ENCODE measurements around the gene PTPRG.
"Not testable (repeated sequence)": the region's sequence is repeated elsewhere in the genome, so short reads cannot be mapped to it uniquely, and the experiment has no call there.

The PTPRG gene

DNA sequence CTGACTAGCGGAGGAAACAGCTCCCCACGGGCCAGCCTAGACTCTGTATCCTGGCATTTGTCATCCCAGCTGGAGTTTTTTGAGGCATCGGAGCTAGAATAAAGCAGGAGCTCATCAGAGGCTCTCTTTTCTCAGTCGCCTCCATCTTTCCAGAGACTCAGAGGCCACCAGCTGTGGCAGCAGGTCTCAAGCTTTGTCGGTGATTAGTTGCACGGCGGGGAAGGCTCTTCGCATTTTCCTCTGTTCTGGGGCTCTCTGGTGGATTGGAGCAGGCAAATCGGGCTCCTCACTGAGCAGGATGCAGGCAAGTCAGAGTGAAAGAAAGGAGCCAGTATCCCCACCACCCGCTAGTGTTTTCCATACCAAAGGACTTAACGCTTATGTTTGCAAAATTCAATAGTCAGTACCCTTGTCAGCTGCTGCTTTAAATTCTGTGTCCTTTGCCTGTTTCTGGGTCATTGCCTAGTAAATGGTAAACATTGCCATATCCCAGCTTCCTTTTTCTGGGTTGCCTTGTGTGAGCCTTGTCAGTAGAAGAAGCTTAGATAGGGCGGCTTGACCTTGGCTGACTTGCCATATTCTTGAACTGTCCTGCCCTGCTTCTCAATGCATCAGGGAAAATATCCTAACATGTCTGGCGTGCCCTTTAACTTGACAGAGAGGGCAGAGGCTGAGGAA, 127.1 kb downstream of the PTPRG start:
- DNase-seq = no peak

DNA sequence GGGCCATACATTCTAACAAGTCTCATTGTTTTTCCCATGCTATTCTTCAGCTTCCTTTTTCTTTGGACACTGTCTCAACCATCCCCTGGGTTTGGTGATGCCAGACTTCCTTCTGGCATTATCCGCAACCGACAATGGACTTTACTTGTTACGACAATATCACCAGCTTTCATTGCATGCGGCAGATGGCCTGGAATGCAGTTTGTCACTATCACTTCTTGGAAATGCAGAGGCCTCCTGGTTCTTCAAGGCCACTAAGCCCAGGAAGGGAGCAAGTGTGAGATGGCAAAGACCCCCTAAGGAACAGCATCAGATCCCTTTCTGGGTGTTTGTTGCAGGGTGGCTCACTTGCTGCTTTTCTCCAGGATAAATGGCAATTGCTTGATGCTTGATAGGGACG, 128.6 kb downstream of the PTPRG start:
- DNase-seq = no peak

DNA sequence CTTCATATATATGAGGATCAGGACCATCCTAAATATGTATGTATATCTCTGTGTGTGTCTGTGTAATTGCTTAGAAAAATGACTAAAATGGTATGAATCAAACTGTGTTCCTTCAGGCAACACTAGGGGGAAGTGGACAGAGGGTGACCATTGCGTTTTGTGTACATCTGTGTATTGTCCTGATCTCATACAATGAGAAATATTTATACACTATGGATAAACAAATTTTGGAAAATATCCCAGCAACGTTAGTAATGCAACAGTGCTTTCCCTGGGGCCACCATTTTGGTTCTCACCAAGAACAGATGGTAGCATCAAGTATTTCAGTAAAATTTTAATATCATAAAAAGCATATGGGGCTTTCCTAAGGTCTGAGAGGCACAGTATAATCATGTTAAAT, 130.1 kb downstream of the PTPRG start:
- DNase-seq = no peak

DNA sequence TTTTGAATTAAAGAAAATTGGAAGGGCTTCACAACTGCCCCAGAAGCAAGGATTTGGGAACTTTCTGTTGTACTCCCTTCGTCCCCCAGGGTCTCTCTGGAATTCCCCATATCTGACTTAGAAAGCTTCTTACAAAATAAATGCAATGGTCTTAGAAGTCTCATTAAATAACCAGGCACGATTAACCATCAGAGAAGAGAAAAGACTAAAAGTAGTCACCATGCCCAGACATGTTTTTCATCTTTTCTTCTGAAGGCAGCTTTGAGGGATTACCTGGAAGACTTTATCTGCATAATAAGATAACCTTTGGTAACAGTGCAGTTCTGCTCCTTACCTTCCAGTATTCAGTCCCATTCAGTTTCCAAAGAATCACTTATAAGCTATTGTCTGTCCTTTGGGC, 135.9 kb downstream of the PTPRG start:
- DNase-seq = no peak

DNA sequence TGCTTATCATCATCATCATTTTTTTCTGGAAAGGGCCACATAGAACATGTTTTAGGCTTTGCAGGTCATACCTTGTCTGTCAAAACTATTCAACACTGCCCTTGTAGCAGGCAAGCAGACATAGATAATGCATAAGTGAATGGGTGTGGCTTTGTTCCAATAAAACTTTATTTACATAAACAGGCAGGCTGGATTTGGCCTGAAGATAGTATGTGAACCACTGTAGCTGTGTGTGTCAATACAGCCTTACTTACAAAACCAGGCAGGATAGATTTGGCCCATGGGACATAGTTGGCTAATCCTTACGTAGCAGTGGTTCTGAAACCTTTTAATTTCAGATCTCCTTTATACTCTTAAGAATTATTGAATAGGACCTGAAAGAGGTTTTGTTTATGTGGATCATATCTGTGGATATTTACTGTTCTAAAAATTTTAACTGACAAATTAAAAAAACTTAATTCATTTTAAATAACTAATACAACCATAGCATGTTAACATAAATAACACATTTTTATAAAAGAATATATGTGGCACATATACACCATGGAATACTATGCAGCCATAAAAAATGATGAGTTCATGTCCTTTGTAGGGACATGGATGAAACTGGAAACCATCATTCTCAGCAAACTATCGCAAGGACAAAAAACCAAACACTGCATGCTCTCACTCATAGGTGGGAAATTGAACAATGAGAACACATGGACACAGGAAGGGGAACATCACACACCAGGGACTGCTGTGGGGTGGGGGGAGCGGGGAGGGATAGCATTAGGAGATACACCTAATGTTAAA, 137.1 kb downstream of the PTPRG start:
- DNase-seq = not testable (repeated sequence)

DNA sequence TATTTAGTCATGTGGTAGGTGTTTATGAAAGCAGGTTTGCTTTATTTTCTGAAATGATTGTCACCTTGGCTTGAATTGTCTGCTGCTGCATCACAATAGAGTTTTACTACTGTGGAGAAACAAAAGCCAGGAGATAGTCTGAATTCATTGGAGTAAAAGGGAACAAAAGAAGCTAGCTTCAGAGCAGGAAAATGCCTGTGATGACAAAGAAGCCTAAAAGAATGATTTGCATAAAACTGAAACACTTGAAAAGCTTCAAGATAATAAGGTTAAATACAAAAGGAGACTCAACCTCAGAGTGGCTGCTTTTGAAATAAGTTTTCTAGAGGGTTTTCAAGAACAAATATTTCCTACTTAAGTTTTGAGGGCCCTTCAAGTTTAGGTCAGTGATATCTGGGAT, 138.3 kb downstream of the PTPRG start:
- DNase-seq = no peak

DNA sequence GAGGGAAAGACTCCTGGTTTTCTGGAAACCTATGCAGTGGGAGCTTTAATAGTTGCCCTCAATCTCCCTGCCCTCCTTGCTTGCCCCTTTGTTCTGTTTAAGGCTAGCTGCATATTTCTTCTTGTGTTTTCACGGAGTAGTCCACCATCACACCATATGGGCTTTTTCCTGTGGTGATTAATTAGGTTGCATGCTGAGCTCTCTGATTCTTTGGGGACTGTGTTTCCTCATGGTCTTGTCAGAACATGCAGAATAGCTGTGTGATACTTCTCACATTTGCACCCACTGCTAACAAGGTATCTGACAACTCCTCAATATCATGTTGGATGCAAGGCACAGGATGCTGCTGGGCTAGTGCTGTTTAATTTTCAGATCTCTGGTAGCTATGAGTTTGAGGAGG, 139.6 kb downstream of the PTPRG start:
- no peak for DNase-seq

DNA sequence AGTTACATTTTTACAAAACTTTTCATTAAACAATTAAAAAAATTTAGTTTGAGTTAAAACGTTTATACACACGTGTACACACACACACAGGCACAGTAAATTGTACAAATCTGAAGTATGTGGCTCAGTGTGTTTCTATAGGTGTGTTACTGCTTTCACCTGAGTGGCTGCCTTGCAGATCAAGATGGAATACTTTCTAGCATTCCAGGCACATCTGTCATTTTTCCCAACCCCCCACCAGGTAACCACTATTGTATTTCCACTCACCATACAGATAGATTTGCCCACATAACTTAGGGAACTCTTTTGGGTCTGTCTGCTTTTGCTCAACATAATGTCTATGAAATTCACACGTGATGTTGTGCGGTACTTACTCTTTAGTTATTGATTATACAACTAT, 141.1 kb downstream of the PTPRG start:
- DNase-seq = no peak

DNA sequence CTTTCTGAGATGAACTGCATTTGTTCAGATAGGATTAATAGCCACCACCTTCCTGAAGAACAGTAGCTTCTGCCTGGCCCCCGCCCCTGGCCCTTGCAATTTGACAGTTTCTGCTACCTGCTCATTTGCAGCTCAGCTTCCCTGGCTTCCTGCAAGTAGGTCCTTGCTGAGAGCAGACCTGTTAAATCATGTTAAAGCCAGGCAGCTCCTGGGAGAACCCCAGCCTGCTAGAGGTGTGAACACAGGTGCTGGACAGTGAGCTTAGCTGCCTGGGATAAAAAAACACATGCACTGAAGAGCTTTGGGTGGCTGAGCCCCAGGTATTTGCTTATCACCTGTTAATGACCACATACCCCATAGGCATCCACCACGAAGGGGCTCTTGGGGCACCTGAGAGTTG, 143.4 kb downstream of the PTPRG start:
- no peak for DNase-seq

DNA sequence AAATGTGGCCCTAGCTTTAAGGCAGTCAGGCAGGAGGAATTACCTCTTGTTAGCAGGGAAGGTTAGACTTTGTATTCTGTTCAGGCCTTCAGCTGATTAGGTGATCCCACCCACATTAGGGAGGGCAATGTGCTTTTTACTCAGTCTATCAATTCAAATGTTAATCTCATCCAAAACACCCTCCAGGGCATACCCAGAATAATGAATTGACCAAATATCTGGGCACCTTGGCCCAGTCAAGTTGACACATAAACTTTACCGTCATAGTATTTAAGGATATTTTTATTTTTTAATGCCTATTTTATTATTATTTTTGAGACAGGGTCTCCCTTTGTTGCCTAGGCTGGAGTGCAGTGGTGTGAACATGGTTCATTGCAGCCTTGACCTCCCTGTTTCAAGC, 146.1 kb downstream of the PTPRG start:
- no peak for DNase-seq

DNA sequence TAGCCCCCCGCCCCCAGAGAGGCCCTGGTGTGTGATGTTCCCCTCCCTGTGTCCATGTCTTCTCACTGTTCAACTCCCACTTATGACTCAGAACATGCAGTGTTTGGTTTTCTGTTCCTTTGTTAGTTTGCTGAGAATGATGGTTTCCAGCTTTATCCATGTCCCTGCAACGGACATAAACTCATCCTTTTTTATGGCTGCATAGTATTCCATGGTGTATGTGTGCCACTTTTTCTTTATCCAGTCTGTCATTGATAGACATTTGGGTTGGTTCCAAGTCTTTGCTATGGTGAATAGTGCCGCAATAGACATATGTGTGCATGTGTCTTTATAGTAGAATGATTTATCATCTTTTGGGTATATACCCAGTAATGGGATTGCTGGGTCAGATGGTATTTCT, 149.5 kb downstream of the PTPRG start:
- not testable (repeated sequence) for DNase-seq

DNA sequence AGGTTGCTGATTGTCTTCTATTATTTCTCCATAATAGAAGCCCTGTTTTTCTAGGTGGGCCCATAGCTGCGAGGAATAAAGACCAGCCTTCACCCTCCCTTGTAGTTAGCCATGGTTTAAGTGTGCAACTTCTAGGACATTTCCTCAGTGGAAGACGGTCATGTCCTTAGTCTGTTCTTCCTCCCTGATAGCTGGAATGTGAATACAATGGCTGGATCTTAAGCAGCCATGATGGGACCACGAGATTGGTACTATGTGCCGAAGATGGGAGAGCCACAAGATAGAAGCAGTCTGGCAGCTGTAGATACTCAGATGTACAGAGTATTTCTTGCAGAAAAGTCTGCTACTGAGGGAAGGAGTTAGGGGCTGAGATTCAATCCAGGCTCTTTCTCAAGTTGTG, 152.9 kb downstream of the PTPRG start:
- no peak for DNase-seq

DNA sequence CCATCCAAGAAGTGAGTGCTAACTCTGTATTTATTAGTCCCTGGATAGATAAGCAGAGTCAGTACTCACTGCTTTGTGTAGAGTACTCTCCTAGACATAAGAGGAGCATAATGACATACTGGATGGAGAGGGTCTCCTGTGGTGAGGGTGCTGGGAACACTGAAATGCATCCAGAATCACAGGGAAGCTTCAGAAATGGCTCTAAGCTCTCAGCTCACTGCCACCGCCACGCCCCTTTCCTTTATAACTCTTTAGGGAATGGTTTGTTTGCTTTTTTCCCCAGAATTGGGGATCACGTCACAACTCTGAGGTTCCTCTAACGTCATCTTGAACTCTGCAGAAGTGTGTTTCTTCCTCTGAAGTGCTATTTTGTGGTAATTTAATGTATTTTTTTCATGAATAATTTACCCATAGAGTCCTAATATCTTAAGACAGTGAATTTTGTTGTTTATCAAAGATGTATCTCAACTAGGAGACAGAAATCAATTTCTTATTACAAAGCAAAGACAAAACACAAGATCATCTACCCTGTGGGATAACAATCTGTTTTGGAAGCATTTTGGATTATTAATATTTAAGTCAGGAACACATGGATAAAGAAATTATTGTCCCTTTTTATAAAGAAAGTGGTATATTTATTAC, 154.6 kb downstream of the PTPRG start:
- DNase-seq = no peak

DNA sequence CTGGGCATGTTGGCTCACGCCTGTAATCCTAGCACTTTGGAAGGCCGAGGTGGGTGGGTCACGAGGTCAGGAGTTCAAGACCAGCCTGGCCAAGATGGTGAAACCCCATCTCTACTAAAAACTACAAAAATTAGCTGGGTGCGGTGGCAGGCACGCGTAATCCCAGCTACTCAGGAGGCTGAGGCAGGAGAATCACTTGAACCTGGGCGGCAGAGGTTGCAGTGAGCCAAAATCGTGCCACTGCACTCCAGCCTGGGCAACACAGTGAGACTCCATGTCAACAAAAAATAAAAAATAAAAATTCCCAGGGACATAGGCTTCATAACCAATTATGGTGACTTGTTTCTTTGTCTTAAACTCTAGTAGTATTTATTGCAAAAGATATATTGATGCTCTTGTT, 155.3 kb downstream of the PTPRG start:
- not testable (repeated sequence) for DNase-seq

DNA sequence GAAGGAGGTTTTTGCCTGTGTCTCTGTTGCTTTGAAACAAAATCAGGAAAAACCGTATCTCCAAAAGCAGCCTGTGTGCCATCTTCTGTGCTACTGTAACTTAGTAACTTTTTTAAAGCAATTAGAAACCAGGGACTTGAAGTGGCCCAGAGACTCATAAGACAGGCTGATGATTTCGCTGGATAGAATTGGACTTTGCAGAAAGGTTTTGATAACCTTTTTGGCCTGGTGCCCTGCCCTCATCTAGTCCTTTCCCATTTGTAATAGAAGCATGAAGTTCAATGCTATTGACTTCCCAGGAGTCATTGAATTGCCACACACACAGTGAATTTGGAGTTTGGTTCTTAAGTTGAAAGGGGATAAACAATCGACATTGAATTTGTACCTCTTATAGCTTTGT, 157.2 kb downstream of the PTPRG start:
- DNase-seq = no peak

DNA sequence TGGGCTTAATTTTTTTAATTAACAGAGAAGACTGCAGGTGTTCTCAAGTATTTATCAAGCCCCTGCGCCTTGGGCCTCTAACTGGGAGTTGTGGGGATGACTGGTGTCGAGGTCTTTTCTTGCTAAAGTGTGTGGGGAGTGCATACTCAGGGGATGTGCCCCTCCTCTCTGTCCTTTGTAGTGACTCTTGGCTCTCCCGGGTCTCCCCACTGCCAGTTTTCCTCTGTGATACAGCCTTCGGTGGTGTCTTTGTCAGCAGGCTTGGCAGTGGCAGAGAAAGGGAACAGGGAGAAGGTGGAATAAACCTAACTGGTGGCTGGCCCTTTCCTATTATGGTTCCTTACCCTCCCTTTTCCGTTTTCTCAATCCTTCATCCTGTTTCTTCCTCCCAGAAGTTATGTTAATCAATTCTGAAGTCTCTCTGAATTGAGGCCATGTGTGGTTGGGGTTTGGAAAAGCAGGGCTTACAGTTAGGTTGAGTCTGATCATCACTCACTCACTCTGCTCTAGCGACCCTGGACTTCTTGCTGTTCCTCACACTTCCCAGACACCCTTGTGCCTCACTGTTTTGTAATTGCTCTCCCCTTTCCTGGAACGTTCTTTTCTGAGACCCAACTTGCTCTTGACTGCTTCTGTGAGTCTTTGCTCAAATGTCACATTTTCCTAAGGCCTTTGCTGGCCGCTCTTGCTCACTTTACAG, 158.1 kb downstream of the PTPRG start:
- no peak for DNase-seq

DNA sequence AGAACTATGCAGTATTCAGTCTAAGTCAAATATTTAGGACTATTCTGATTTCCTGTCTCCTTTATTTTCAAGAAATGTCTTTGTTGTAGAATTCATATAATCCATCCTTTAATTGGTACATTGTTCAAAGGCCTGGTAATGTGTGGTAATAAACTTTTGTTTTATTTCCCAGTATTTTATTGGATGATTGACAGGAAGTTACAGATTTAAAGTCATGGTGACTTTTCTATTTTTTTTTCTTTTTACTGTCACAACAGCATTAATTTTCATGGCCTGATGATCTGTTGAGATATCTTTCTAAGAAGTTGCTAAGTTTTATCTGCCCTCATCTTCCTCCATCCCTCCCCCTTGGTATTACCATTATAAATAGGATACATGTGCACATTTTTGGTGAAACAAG, 161.7 kb downstream of the PTPRG start:
- no peak for DNase-seq

DNA sequence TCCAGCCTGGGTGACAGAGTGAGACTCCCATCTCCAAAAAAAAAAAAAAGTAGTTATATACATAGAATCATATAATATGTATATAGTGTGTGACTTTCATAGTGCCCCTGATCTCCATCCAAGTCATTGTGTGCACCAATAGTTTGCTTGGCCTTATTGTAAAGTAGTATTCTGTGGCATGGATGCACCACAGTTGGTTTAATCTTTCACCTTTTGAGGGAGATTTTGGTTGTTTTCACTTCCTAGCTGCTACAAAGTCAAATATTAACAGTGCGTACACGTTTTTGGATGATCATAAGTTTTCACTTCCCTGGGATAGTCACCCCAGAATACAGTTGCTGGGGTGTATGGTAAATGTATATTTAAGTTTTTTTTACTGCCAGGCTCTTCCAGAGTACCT, 162.8 kb downstream of the PTPRG start:
- no peak for DNase-seq

DNA sequence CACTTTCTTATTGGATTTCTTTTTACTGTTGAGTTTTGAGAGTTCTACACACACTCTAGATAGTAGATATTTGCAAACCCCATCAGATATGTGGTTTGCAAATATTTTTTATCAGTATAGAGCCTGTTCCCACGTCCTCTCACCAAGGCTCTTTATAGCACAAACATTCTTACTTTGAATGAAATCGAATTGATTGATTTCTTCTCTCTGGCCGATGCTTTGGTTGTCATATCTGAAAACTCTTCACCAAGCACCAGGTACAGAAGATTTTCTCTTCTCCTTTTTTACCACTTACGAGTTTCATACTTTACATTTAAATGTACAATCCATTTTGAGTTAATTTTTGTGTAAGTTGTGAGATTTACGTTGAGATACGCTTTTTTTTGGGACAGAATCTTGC, 163.4 kb downstream of the PTPRG start:
- no peak for DNase-seq

DNA sequence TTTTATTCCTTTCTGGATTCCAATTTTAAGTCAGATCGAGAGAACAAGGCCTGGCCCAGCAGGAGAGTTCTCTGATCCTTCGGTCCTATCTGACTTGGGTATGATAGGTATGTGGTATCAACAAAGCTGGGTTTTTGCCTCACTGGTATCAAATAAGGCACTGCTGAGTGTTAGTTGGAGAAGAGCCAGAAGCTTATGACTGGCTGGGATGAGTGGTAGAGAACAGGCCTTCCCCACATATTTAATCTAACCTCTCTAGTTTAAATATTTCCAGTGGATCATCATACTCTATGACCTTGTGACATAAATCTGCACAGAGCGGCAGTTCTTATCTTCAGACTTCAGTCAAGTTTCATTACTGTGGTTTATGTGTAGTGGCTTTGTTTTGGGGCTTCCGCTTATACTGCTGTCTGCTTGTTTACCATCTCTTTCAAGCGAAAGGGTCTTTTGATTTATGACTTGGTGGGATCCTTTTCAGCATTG, 164.5 kb downstream of the PTPRG start:
- no peak for DNase-seq

DNA sequence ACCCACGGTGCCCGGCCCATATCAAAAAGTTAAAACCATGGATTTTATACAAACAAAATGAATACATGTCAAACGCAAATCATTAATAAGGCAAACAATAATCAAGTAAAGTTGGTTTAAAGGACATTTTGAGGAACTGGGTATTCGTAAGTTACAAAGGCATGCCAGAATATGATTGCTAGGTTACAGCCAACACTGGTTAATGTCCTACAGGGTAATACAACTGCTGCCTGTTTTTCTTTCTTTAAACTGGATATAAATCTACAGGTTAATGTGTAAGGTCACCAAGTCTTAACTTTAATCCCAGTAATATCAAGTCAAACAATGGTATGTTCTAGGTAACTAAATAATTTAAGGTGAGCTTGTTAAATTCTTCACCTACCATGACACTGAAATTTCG, 166.1 kb downstream of the PTPRG start:
- DNase-seq = no peak

DNA sequence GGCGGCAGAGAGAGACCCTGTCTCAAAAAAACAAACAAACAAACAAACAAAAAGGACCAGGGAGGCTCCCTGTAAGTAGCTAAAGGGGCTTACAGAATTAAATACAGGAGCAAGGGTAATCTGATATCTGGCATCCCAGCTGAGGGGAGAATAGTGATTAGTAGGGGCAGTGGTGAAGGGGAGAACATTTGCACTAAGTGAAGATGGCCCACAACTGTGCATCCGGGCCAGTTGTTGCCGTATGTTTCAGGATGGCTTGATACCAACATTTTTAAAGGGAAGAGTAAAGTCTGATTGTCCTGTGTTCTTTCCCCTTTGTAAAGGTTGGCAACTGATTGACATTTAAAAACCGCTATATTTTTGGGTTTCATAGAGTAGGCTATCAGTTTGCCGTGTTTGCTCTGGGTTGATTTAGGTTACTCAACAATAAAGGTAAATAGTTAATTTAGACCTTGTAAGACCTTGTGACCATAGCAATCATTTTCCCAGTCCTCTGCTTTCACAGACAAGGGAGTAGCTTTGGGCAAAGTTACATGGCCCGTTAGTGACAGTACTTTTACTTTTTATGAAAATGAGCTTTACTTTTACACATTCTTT, 167.8 kb downstream of the PTPRG start:
- no peak for DNase-seq

DNA sequence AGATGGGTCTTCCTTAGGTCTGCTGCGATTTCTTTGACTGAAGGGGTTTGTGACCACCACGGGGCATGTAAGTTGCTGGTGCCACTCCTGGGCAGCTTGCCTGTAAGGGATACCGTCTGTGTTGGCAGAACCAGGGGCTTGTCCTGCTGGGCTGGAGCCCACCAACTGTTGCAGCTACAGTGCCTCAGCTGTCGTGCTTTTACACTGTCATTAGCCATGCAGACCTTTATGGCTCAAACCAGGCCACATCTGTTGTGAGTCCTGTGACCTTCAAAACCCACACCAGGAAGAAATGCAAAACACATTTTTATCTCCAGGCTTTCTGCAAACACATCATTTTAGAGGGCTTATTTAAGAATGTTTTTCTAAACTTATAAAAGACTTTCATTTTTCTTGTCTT, 168.7 kb downstream of the PTPRG start:
- DNase-seq = no peak

Data from effector CD8-positive, alpha-beta T cell (primary cell).